Epithelial cell of esophagus (primary cell): ENCODE data around the gene DMAC2.

Source experiments
- DNase-seq: peaks from one replicate; pipeline ENCODE4 v3.0.0; 2010; ENCODE audit warnings: low read depth
- H3K4me3 ChIP-seq: 2 replicates; pipeline ENCODE4 v1.5.1; 2011; ENCODE audit warnings: mild to moderate bottlenecking, low read length, control low read depth
- CTCF ChIP-seq: IDR thresholded peaks from 2 replicates; pipeline ENCODE4 v1.5.1; 2011; ENCODE audit warnings: low read depth, mild to moderate bottlenecking, low read length, control low read depth, inconsistent platforms; ENCODE audit not compliant: insufficient read depth; ENCODE audit errors: missing control alignments

Gene DMAC2

DNA sequence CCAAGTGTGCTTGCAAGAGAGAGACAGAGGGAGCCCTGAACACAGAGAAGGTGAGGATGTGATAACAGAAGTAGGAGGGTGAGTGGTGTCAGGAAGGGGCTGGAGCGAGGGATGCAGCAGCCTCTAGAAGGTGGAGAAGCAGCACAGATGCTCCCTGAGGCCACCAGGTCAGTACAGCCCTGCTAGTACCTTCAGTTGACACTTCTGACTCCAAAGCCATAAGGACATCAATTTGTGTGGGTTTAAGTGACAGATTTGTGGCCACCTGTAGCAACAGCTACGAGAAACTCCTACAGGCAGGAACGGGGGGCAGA, 10.1 kb upstream of the DMAC2 start:
- H3K4me3 ChIP-seq: no peak overlapping the region
- no peak for TF ChIP-seq CTCF
- no peak for DNase-seq

DNA sequence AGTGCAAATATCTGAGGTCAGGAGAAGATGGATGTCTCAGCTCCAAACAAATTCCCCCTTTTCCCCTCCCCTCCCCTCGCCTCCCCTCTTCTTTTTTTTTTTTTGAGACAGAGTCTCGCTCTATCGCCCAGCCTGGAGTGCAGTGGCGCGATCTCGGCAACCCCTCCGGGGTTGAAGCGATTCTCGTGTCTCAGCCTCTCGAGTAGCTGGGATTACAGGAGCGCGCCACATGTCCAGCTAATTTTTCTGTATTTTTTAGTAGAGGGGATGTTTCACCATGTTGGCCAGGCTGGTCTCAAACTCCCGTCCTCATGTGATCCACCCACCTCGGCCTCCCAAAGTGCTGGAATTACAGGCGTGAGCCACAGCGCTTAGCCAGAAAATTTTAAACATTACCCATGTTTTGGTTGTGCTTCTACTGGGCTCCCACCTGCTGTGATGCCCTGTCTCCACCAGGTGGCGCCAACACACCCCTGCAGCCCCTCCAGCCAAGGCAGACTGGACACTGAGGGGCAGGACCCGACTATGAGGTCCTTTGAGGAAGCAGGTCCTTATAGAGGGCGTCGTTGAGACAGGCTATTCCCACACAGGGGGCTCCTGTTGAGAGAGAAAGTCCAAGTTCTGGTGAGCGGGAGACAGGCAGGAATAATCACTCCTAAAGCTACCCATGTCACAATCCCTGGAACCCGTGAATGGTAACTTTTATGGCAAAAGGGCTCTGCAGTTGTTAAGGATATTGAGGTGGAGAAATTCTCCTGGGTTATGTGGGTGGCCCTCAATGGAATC, 9.6 kb upstream of the DMAC2 start:
- DNase-seq: peak; percentile 53
- no peak overlapping the region for H3K4me3 ChIP-seq
- peak; percentile 98 for TF ChIP-seq CTCF

GRCh38 chr19:41447732-41448332, 8.1 kb upstream of the DMAC2 start:
- H3K4me3 ChIP-seq: no peak overlapping the region

DNA sequence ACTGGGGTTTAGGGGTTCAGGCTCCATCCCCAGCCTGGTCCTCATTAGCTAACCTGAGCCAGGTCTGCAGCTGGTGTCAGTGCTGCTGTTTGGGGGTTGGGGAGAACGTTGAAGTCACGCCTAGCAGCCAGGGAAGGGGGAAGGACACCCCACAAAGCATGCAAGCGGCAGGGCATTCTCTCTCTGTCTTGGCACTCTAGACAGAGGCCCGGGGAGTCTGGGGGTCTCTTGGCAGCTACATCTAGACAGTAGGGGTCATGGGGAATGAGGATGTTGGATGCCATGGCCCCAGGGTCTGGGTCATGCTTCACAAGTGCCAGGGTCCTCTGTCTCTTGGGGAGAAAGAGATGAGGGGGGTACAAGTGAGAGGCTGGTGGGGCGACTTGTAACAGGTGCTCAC, 5.9 kb upstream of the DMAC2 start:
- TF ChIP-seq CTCF: no peak
- no peak overlapping the region for H3K4me3 ChIP-seq
- DNase-seq: no peak

More at GRCh38 chr19:41447732-41448332, 8.1 kb upstream of the DMAC2 start:
- TF ChIP-seq CTCF: no peak
- DNase-seq: no peak

DNA sequence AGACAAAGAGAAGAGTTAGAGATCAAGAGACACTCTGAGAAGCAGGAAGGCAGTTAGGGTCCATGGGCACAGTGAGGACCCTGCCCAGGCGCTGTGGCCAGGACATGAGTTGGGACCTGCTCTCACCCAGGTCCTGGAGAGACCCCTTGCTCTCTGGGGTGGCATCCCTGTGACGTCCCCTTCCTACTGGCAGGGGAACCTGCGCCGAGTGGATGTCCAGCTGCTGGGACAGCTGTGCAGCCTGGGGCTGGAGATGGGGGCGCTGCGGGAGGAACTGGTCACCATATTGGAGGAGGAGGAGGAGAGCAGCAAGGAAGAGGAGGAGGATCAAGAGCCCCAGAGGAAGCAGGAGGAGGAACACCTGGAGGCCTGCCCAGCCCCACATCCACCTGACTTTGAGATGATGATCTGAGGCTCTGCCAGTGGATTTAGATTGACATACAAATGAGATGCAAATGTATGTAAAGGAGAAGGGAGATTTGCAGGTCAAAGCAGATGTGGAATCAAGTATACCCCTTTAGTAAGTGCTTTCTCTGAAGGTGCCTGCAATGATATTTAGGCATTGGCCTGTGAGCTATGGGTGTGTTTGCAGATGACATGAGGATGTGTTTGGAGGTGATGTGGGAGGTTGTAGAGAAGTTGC, 4.2 kb upstream of the DMAC2 start:
- TF ChIP-seq CTCF: no peak

GRCh38 chr19:41442473-41443355, 3.0 kb upstream of the DMAC2 start, which contains the start of gene ERICH4:
ERICH4 (plus strand) TSS chr19:41443156; CDS start chr19:41443170, 14 bp downstream.
- DNase-seq: no peak
- no peak within 1 kb of the TSS for H3K4me3 ChIP-seq
- TF ChIP-seq CTCF: no peak

More for the DNA sequence above, 4.2 kb upstream of the DMAC2 start:
- no peak for DNase-seq
- H3K4me3 ChIP-seq: no peak overlapping the region
